CD4-positive, alpha-beta T cell (primary cell): Measurements from ENCODE around the gene SLC5A11. TPM values are rescaled to one million over a fixed set of nuclear protein-coding genes. Genes with fewer than 3 reads are reported as not detected.

Experiments
- ATAC-seq: fragments of 200-7000 bp; cut with Tn5 transposase; one replicate; pipeline ENCODE4 v1.10.0; 2022; ENCODE audit warnings: mild to moderate bottlenecking; ENCODE audit not compliant: poor library complexity
- CTCF ChIA-PET: fragments of 350-600 bp; sonication (Branson Sonifier 250); formaldehyde crosslinking; loops from one replicate; lab custom pipeline; 2021; ENCODE audit warnings: antibody characterized with exemption, inconsistent platforms; lab: Charles Lee
- POLR2A ChIA-PET: fragments of 350-600 bp; sonication (Branson Sonifier 250); formaldehyde crosslinking; loops from one replicate; lab custom pipeline; 2021; ENCODE audit warnings: antibody characterized with exemption, inconsistent platforms; lab: Charles Lee
- DNase-seq, 14 experiments: peaks; one replicate each; pipeline ENCODE4 v3.0.0-alpha.2; 2013 to 2020; ENCODE audit warnings: mixed read lengths in 2 of 14
- H3K27ac ChIP-seq, 2 donors: one replicate each; pipeline versions ENCODE4 v1.5.1 to v1.7.0; 2013; ENCODE audit warnings: low read length in 2 of 2, low read depth in 1 of 2, mild to moderate bottlenecking in 1 of 2
- H3K27me3 ChIP-seq, 2 experiments: 1 replicate in 1 of 2; 2 replicates in 1 of 2; pipeline versions ENCODE4 v1.6.1 to v1.7.0; 2013; ENCODE audit warnings: low read length in 2 of 2, control low read depth in 1 of 2, mild to moderate bottlenecking in 1 of 2, moderate library complexity in 1 of 2; ENCODE audit not compliant: insufficient read depth in 2 of 2, control insufficient read depth in 1 of 2
- H3K36me3 ChIP-seq: one replicate; pipeline ENCODE4 v1.6.1; 2013; ENCODE audit warnings: low read length, control low read depth; ENCODE audit not compliant: insufficient read depth
- H3K4me1 ChIP-seq: one replicate; pipeline ENCODE4 v1.6.1; 2013; ENCODE audit warnings: low read length, control low read depth; ENCODE audit not compliant: insufficient read depth
- H3K4me3 ChIP-seq: one replicate; pipeline ENCODE4 v1.5.1; 2013; ENCODE audit warnings: mild to moderate bottlenecking, low read length, moderate library complexity
- H3K9me3 ChIP-seq, 2 experiments: 1 replicate in 1 of 2; 2 replicates in 1 of 2; pipeline versions ENCODE4 v1.6.1 to v1.7.0; 2013; ENCODE audit warnings: low read length in 2 of 2, mild to moderate bottlenecking in 2 of 2, control low read depth in 1 of 2, moderate library complexity in 1 of 2; ENCODE audit not compliant: control insufficient read depth in 1 of 2, insufficient read depth in 1 of 2
- H3K27ac Mint-ChIP-seq: one replicate; pipeline ENCODE4 v1.8.0; 2020; ENCODE audit warnings: mixed read lengths
- H3K27me3 Mint-ChIP-seq: one replicate; pipeline ENCODE4 v1.8.0; 2021; ENCODE audit warnings: mixed read lengths
- H3K36me3 Mint-ChIP-seq: one replicate; pipeline ENCODE4 v1.8.0; 2021; ENCODE audit warnings: low read depth, mixed read lengths
- H3K4me1 Mint-ChIP-seq: one replicate; pipeline ENCODE4 v1.8.0; 2021; ENCODE audit warnings: low read depth, mixed read lengths
- H3K4me3 Mint-ChIP-seq: one replicate; pipeline ENCODE4 v1.8.0; 2020; ENCODE audit warnings: mild to moderate bottlenecking, mixed read lengths
- H3K9me3 Mint-ChIP-seq: one replicate; pipeline ENCODE4 v1.8.0; 2020; ENCODE audit warnings: mixed read lengths
- CTCF ChIP-seq: fragments of 200-600 bp; IDR thresholded peaks from one replicate; pipeline ENCODE4 v1.8.0; 2022; ENCODE audit warnings: antibody characterized with exemption, mild to moderate bottlenecking
- intact Hi-C, 2 experiments: fragments of 100-400 bp; cut with DNase I in 1 of 2; cut with micrococcal nuclease in 1 of 2; formaldehyde crosslinking; loops; one replicate each; pipeline versions ENCODE4 v1.15.1 to v1.9.0; 2023 to 2025; cut with DNase I, micrococcal nuclease
- total RNA-seq, 174 experiments: library from RNA in 2 of 174; stranded (reverse) in 2 of 174; gene quantifications; one replicate each; pipeline ENCODE4 v1.2.3 and lab custom pipeline; 2021 to 2026

SLC5A11 gene
- total RNA-seq, 2 experiments from 2014 or later = 0.11 to 0.44 TPM

DNA sequence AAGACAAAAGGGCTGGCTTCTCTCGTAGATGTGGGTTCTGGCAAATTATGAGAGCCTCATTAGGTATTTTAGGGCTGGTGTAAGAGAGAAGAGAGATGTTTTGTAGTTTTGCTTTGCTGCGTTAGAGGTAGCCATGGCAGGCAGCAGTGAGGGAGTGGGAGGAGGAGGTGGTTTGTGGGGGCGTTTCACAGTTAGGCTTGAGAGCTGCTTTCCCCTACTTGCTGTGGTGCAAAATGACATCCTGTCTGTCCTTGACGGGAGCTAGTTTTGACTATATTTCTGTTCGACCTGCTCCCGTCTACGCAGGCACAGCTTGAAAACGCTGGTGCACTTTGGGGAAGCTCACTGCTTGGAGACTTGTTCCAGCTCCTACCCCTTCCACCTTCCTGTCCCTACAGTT lies 75.5 kb downstream of the SLC5A11 start:
- TF ChIP-seq CTCF = no peak
- no peaks in the 10 kb centered on the region for H3K27me3 ChIP-seq
- Mint-ChIP-seq H3K36me3 (peaks cover 61% of the 10 kb centered on the region), H3K9me3 (no peaks in the 10 kb centered on the region), H3K27ac (peak overlapping the region; percentile 13), H3K27me3 (no peaks in the 10 kb centered on the region), H3K4me1 (peaks cover 7% of the 10 kb centered on the region), H3K4me3 (no peak overlapping the region)
- H3K4me1 ChIP-seq = no peaks in the 10 kb centered on the region
- CTCF ChIA-PET = no interaction called here
- peaks cover 49% of the 10 kb centered on the region for H3K36me3 ChIP-seq
- ATAC-seq (no peak), DNase-seq (peak in 1 of 14 experiments; percentile 37)
- no peaks in the 10 kb centered on the region for H3K9me3 ChIP-seq
- POLR2A ChIA-PET = no interaction called here
- intact Hi-C loops = loop anchor here in 1 of 2 experiments (5.0 to 10.0 kb wide), 2 partner anchors 34 to 406 kb away; no protein-coding TSS in a partner anchor
- no peak overlapping the region for H3K4me3 ChIP-seq
- H3K27ac ChIP-seq = no peak overlapping the region

DNA sequence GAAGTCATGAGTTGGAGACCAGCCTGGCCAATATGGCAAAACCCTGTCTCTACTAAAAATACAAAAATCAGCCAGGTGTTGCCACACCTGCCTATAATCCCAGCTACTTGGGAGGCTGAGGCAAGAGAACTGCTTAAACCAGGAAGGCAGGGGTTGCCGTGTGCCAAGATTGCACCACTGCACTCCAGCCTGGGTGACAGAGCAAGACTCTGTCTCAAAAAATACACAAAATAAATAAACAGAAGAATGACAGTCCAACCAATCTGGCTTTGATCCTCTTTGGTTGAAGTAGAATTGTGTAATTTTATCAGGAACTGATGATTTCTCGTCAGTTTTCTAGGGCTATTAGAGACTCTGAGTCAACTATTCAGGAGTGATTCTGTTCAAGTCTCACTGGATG lies 79.4 kb downstream of the SLC5A11 start:
- intact Hi-C loops = loop anchor here in 1 of 2 experiments (10.0 kb wide), 1 partner anchor 410 kb away; no protein-coding TSS in a partner anchor
- Mint-ChIP-seq H3K9me3 (no peaks in the 10 kb centered on the region), H3K4me1 (peaks cover 7% of the 10 kb centered on the region), H3K4me3 (no peak overlapping the region), H3K27me3 (no peaks in the 10 kb centered on the region), H3K27ac (no peak overlapping the region), H3K36me3 (peaks cover 80% of the 10 kb centered on the region)
- no peaks in the 10 kb centered on the region for H3K27me3 ChIP-seq
- ChIA-PET CTCF (interaction anchor here (1.1 kb wide), 1 partner anchor 13 kb away, joined by 3 read pairs; no protein-coding TSS in a partner anchor), POLR2A (no interaction called here)
- H3K4me1 ChIP-seq = no peaks in the 10 kb centered on the region
- ATAC-seq (no peak), DNase-seq (no peak)
- H3K4me3 ChIP-seq = no peak overlapping the region
- no peak for TF ChIP-seq CTCF
- H3K27ac ChIP-seq = no peak overlapping the region
- no peaks in the 10 kb centered on the region for H3K9me3 ChIP-seq
- peaks cover 60% of the 10 kb centered on the region for H3K36me3 ChIP-seq

DNA sequence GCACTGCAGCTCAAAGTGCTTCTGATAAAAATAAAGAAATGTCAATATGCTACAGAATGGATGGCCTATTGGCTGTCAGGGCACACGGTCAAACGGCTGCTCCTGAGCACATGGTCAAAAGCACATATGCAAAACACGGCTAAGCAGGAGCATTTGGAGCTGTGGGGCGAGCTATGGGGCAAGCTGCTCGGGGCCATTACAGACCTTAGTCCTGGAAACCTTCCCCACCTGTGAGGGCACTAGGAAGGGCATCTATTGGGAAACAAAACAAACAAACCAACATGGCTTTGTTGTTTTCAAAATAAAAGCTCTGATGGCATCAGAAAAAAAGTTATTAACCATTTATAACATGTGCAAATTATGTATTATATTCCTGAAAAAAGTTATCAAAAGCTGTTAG lies 83.6 kb downstream of the SLC5A11 start:
- ATAC-seq (no peak), DNase-seq (no peak)
- Mint-ChIP-seq H3K27me3 (no peaks in the 10 kb centered on the region), H3K27ac (no peak overlapping the region), H3K4me1 (no peaks in the 10 kb centered on the region), H3K4me3 (no peak overlapping the region), H3K36me3 (peaks cover 89% of the 10 kb centered on the region), H3K9me3 (no peaks in the 10 kb centered on the region)
- POLR2A ChIA-PET = no interaction called here
- intact Hi-C loops = loop anchor here in 1 of 2 experiments (10.0 kb wide), 1 partner anchor 415 kb away; no protein-coding TSS in a partner anchor
- H3K27ac ChIP-seq = no peak overlapping the region
- no peaks in the 10 kb centered on the region for H3K9me3 ChIP-seq
- H3K27me3 ChIP-seq = no peaks in the 10 kb centered on the region
- peaks cover 62% of the 10 kb centered on the region for H3K36me3 ChIP-seq
- no peak overlapping the region for H3K4me3 ChIP-seq
- no peak for TF ChIP-seq CTCF
- H3K4me1 ChIP-seq = no peaks in the 10 kb centered on the region
- CTCF ChIA-PET = no interaction called here
